SH-SY5Y (cell line): Measurements from ENCODE around the gene MFGE8.

ENCODE experiments used
- GATA2 ChIP-seq: IDR thresholded peaks from 2 replicates; pipeline ENCODE4 v1.6.1; 2011; ENCODE audit warnings: mild to moderate bottlenecking, low read depth, low read length
- GATA3 ChIP-seq: IDR thresholded peaks from 2 replicates; pipeline ENCODE4 v1.6.1; 2011; ENCODE audit warnings: low read depth, mild to moderate bottlenecking, low read length, moderate library complexity

MFGE8 gene

DNA sequence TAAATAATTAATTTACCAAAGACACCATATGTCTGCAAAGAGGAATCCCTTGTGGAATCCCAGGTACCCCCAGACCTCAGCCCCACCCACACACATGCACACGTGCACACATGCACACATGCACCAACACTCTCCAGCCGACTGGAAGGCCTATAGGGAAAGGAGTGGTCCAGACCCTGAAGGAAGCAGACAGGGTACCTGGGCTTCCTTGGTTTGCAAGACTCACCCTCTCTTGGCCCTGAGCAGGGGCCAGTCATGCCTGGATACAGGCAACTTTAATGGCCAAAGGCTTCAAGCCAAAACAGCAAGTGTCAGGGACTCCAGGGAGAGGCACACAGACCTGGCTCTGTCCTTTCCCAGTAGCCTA is 8.9 kb downstream of the MFGE8 start:
- no peak for TF ChIP-seq GATA2
- TF ChIP-seq GATA3, result no peak

DNA sequence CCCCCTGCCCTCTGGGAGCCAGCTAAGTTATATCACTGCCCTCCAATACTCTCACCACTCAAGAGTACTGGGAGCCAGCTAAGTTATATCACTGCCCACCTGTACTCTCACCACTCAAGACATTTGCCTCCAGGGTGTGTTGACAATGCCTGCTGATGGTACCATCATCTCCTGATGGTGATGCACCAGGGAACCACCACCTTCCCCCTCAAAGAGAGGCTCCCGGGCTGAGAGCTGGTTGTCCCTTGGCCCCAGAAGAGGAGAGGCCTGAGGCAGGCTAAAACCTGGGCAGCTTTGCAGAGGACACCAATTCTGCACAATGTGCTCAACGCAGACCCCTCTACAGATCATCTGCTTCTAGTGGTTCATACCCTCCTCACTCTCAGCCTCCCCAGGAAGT is 10.3 kb downstream of the MFGE8 start:
- no peak for TF ChIP-seq GATA3
- no peak for TF ChIP-seq GATA2

DNA sequence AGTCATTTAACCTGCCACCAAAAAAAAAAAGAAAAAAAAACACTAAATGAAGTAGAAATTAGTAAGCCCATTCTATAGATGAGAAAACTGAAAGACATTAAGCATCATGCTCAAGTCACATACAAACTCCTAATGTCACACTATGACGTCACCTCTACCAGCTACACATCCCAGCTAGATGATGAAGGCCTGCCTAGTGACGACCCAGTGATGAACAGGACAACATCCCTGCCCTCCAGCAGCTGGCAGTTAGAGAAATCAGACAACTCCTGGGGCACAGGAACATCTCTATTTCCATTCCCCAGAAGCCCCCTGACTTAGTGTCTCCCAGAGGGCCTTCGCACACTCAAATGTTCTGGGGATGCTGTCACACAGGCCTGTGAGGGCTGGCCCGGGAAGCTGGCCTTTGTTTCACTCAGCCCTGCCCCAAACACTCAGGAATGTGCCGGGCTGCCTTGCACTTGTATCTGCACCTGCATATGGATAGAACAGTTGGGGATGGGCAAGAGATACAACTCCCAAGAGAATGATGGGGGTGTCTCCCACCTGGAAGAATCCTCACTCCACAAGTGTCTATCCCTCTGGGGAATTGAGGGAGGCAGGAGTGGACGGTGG is 10.9 kb downstream of the MFGE8 start:
- TF ChIP-seq GATA3 (no peak), GATA2 (no peak)

DNA sequence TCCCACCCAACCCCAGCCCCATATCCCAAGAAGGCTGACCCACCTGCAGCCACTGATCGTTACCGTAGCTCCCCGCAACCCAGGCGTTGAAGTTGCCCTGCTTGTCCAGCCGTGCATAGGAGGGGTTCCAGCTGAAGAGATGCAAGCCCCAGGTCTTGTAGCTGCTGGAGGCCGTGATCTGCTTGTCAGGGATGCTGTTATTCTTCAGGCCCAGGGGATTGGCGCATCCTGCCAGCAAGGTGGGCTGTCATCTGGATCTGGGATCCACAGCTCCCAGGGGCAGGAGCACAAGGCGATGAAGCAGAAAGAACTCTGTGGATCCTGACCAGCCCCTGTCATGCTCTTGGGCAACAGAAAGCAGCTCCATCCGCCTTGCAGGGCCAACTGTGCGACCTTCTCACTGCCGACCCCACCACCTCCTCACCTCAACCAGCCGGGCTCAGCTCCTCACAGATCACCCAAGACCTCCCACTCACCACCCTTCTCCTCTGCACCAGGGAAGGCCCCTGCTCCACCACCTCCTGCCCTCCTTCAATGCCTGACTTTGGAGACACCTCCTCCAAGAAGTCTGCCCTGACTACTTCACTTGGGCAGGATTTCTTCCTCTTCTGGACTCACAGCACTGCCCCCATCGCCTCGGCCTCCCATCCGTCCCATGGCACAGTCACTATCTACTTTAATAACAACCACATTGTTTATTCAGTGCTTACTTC is 11.5 kb downstream of the MFGE8 start:
- no peak for TF ChIP-seq GATA3
- no peak for TF ChIP-seq GATA2

DNA sequence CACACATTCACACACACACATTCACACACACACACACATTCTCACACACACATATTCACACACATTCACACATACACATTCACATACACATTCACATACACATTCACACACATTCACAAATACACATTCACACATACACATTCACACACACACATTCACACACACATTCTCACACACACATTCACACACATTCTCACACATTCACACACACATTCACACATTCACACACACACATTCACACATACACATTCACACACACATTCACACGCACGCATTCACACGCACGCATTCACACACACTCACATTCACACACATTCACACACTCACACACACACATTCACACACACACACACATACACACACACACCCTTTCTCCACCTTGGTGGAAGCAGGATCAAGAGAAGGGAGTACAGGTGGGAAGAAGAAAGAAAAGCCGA is 12.2 kb downstream of the MFGE8 start:
- no peak for TF ChIP-seq GATA3
- no peak for TF ChIP-seq GATA2

DNA sequence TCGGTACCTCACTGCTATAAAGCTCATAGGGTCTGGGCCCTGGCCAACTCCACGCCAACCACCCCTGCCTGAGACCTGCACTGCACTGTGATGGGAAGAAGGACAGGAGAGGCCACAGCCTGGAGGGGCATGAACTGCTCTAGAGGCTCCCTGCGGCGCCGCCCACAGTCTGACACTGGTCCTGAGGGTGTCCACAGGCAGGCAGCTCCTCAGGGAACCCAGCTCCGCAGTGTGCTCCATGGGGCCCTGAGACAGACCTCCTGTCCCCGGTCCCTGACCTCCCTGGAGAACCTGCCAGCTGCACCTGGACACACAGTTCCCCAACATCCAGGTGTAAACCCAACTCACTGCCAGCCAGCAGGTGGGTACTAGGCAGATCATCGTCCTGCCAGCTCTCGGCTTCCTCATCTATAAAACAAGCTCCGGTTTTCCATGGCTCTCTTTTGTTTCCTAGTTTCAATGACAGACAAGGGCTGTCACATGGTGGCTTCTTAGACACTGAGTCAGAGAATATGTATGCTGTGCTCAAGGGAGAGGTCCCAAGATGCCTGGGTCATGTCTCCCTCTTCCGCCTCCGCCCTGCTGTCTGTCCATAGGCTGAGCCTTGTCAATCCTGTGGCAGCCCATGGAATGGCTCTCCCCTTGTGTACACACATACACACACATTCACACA is 12.7 kb downstream of the MFGE8 start:
- TF ChIP-seq GATA3 (no peak), GATA2 (no peak)

DNA sequence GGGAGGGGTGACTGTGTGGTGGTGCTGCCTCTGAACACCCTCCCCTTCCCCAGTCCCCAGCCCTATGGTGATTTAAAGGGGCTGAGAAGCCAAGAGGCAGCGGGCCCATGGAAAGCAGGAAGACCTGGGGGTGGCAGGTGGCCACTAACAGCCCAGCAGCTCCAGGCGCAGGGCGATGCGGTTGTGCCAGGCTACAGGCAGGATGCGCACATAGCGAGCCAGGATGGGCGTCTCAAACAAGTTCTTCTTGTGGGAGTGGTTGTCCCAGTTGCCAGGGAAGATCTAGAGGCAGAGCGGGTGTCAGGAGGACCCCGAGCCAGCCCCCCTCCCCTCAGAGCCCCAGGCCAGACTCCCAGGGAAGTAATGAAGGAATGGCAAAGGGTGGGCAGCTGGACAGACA is 13.9 kb downstream of the MFGE8 start:
- TF ChIP-seq GATA3 (no peak), GATA2 (no peak)

DNA sequence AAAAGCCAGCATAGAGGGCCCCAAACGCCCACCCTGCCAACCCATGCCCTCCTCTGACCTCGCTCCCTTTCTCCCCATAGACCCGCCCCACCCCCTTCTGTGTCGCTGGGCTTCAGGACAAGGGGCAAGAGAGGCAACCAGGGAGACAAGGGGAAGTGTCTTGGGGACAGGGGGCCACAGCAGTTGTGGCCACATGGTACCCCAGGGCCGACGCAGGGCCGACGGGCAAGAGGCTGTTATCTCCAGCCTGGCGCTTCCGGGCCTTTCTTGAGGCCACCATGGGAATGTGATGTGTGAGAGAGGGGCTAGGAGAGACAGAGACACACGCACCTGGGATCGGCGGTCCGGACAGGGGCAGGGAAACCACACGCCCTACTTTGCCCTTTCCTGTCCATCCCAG is 14.4 kb downstream of the MFGE8 start:
- TF ChIP-seq GATA2, result no peak
- TF ChIP-seq GATA3, result no peak

DNA sequence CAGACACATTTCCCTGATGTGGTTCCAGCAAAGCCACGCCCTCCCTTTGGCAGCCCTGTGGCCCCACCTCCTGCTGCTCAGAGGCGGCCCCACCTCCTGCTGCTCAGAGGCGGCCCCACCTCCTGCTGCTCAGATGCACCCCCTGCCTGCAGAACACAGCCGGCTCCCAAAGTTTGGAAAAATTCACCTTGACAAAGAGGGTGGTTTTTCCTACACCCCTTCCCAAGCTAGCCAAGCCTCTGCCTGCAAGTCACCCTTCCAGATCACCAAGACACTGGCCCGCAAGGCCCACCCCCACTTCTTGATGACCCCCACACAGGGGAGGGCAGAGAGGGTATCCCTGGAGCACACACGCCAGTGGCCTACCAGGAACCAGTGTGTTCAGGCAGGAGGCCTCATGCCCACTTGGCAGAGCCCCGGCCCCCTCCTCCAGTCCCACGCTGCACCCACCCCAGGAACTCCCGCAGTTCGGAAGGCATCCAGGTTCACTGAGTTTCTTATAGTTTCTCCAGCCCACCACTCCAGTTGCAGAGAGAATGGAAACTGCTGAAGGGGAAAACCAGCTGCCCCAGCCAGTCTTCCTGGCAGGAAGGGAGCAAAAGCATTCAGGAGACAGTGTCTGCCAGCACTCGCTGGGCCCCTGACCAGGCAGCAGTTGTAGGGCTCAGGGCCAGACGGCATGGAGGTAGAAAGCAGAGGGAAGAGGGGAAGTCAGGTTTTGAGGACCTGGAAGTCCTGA is 15.6 kb downstream of the MFGE8 start:
- TF ChIP-seq GATA2 (no peak), GATA3 (no peak)

DNA sequence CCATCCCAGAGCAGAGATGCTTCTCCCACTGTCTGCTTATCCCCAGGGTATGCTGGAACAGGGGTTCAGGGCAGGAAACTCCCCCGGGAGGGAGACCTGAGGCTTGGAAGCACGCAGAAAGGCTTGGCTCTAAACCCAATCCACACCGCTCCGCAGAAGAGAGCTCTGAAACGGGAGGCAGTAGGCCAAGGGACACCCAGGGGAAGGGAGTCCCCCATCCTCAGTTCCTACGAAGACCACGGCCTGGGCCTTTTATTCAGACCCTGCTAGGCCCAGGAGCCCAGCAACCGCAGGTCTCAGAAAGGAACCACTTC is 16.1 kb downstream of the MFGE8 start:
- TF ChIP-seq GATA3 (no peak), GATA2 (no peak)

DNA sequence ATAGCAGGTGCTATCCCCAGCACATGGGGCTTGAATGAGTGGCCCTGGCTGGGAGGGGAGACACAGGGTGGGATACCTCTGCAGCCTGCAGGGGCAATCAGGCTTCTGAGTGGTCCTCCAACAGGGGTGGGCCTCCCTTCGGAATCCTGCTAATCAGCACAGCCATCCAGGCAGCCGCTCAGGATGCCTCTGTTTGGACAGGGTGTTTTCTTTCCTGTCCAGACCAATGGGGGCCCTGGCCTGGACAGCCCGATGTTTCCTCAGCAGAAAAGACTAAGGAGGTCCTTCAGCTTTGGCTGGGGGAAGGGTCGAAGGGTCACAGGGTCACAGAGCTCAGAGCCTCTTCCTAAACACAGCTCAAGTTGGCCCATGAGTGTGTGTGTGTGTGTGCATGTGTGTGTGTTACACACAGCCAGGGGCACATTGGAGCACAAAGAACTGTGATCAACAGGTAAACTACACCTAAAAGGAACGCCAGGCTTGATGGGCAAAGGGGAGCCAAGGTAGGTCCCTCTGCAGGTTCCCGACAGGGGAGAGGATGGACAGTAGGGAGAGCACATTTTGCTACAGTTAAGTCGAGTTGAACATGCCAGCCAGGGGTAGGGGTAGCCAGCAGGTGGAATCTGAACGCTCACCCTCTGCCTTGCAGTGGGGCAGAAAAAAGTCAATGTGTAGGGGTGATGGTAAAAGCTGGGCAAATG is 16.7 kb downstream of the MFGE8 start:
- TF ChIP-seq GATA2 (no peak), GATA3 (no peak)

DNA sequence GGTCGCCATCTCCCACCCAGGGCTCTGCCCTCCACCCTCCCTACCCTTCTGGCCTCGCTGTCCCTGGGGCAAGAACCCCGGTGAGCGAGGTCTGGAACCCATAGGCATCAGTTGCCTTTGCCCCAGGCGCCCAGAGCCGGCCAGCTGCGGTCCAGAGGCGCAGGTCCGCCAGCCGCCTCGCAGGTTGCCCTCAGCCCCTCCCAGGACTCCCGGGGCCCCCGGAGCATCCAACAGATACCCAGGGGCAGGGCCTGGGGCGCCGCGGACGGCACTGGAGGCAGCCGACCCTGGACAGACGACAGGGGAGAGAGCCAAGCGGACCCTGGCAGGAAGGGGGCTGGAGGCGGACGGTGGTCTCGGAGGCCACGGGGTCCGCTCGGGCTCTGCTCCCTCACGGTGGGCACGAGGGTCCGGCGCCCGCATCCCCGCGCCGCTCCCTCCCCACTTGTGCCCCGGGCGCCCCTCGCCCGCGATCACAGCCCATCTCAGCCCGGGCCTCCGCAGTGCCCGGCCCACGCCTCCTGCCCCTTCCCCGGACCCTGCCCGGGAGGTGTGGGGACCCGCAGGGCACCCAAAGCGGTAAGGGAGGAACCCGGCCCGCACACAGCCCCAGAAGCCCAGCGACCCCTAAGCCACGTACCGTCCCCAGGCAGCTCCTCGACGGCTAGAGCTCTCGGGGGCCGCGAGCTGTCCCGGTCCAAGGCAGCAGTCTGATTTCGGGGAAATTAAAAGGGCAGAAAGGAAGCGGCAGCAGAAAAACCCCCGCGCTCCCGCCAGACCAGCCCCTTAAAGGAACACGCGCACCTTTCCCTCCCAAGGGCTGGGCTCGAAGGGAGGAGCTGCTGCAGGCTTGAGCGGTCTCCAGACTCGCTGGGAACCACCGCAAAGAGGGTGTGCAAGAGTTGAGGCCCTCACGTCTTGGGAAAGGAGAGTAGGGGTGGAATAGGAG is 18.1 kb downstream of the MFGE8 start, which contains the start of gene HAPLN3:
HAPLN3 (minus strand) TSS at position 726 of the 949 bp plus-strand sequence. CDS start 8,246 bp downstream, outside the sequence.
- TF ChIP-seq GATA3 (no peak), GATA2 (no peak)

DNA sequence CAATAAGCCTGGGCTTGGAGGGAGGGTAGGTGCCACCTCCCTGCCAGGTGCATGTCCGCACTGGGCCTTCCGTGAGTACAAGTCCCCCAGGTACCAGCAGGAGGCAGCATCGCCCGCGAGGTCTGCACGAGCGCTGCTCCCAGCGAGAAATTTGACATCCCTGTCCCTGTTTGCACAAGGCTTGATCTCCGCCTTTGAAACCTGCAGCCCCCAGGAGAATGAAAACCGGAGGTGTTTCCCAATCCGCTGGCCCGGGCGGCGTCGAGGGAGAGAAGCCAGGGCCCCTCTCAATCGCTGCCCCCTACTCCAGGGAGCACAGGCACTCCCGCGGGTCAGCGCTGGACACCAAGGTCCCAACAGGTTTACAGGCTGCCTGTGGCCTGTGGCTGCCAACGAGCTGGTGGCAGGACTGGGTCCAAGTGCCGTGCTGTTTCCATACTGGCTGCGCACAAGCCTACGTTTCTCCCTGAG is 18.8 kb downstream of the MFGE8 start:
- no peak for TF ChIP-seq GATA3
- no peak for TF ChIP-seq GATA2

DNA sequence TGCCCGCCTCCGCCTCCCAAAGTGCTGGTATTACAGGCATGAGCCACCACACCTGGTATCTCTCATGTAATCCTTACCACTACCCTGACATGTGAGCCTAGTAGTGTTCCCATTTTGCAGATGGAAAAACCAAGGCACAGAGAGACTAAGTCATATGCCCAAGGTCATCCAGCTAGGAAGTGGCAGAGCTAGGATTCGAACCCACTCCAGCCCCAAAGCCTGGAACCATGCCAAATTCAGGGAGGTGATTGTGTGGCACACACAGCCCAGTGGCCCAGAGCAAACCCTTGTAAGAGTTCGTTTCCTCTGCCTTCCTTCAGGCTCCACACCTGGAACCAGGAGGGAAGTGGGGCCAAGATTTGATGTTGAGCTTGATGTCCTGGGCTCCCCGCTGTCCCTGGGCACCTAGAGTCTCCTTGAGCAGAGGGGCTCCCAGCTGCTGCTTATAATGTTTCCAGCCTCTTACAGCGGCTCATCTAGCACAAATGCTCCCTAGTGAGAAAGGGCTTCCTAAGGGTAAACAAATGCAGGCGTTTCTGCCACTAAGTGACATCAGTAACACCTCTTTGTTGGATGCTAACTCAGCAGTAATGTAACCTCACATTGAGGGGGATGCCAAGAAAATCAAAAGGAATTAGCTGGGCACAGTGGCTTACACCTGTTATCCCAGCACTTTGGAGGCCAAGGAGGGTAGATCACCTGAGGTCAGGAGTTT is 21.5 kb downstream of the MFGE8 start:
- TF ChIP-seq GATA2, result no peak
- no peak for TF ChIP-seq GATA3
